ENCODE results near the gene ALOXE3.
A peak's percentile ranks its signal among the peaks of the same experiment; 100 is the strongest.
"Not testable (repeated sequence)": the region's sequence is repeated elsewhere in the genome, so short reads cannot be mapped to it uniquely, and the experiment has no call there.

The ALOXE3 gene

DNA sequence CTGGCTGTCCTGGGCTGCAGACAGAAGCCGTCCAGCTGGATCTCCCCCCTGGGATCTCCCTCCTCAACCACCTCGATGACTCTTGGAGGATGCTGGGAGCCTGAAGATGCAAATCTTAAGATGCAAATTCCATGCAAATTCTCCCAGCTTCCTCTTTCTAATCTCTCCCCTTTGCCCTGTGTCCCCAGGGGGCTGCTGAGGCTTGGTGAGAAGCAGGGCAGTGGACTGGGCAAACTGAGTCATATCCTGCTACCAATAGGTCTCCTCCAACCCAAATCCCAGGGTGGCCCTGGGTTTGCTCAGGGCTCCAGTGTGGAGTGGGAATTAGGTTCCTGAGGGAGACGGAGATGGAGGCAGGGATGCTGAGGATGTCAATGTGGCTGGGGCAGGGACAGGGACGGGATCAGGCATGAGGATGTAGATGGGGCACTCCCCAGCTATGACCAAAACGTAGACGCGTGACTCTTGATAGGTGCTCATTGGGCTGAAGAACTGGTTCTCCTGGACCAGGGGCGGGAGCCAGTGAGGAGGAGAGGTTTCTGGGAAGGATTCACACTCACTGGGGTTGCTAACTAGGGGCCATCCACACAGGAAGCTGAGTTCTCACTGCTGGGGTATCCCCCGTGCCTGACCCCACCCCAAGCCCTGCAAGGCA lies 27.2 kb downstream of the ALOXE3 start:
- DNase-seq = no peak

DNA sequence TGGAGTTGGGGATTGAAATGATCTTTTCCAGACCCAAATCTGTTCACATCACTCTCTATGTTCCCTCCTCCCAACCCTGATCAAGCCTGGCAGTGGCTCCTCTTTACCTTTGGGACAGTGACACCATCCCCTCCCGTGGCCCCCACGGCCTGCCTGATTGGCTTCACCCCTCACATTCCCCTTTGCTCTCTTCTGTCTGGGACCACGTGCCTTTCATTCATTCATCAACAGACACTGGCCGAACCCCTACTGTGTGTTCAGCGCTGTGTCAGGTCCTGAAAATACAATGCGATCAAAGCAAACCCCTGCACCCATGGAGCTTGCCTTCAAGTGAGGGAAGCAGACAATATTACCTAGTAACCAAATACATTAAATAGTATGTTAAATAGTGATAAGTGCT lies 28.6 kb downstream of the ALOXE3 start:
- no peak for DNase-seq

GRCh38 chr17:8087952-8088230 lies 30.4 kb downstream of the ALOXE3 start:
- no peak for DNase-seq

DNA sequence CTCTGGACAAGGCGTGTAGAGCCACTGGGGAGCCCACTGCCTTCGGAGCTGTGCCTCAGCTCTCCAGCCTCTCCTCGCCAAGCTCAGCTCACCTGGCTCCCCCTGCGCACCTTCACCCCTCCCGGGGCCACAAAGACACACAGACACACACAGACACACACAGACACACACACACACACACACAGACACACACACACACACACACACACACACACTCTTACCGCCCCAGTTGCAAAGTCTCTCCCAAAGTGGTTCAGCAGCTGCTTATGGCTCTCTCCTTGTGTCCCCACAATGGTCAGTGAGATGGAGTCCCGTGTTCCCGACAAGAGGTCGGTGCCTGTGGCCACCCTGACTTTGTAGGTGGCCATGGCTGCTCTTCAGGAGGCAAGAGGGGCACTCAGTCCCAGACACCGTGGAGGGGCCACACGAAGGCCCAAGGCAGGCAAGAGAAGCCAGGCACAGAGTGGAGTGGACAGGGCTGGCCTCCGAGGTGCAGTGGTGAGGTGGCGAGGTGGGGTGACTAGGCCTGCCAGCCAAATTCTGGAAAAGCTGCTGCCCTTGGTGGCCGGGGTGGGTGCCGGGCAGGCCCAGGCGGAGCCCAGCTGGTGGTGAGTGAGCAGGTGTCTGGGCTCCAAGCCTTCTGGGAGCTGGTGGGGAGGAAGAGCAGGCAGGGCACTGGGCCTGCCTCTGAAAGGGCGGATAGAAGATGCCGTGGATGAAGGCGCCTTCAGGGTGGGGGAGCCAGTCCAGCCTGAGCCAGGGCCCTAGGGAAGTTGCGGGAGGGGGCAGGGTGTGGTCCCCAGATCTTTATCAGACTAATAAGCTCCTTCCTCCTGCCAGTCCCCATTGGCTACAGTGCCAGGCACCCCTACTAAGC lies 31.0 kb downstream of the ALOXE3 start, which contains the start of gene ALOX12B:
Gene ALOX12B, minus strand, starts transcription at position 642 of the 877 bp plus-strand sequence. Its CDS starts 274 bp downstream, at position 368.
- no peak for DNase-seq

GRCh38 chr17:8084250-8084649 lies 34.1 kb downstream of the ALOXE3 start:
- DNase-seq = no peak

DNA sequence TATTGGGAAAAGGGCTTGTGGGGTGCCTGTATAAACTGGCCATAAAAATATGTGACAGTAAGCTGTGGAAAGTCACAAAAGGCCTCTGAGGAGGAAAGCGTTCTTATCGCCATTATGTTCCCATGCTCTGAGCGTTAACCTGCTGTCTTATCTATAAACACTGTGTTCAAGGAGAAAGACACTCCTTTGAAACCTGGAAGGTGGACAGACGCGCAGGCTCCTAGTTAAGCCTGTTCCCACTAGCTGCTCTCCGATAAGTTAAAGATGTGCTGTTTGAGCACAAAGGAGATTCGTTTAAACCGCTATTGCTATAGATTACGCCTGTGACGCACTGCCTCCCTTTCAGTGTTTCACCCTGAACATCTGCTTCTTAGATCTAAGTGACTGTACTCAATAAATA lies 36.0 kb downstream of the ALOXE3 start:
- no peak for DNase-seq

DNA sequence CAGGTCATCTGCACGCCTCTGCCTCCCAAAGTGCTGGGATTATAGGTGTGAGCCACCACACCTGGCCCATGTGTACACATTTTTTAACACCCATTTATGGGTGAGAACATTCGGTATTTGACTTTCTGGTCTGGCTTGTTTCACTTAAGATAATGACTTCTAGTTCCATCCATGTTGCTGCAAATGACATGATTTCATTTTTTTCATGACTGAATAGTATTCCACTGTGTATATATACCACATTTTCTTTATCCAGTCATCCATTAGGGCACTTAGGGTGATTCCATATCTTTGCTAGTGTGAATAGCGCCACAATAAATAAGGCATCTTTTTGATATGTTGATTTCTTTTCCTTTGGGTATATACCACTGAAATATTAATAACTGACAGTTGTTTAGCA lies 36.4 kb downstream of the ALOXE3 start:
- DNase-seq = no peak

- no peak for DNase-seq
Measured at GRCh38 chr17:8080799-8081219, 37.5 kb downstream of the ALOXE3 start.

DNA sequence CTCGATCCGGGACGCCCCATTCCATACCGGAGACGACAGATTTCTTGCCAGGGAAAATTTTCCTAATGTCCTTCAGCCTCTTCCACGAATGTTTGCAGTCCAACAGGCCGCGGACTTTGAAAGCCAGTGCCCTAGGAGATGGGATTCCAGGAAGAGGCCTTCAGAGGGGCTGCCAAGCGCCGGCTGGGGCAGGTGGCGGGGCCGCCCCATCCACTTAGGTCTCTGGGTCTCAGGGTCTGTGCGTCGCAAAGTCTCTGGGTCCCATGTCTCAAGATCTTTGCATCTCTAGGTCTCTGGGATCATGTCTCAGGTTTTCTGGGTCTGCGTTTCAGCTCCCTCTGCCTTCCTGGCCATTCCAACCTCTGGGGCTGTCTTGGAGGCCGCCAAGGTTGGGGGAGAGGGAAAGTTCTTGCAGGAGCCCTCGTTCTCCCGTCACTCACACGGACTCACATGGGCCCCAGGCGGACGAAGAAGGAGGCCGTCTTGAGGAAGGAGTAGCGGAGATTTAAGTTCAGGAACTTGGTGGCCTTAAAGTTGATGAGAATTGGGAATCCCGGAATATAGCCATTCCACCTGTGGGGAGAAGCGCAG lies 38.0 kb downstream of the ALOXE3 start:
- no peak for DNase-seq

- DNase-seq = peak; percentile 90 to 91
Measured at GRCh38 chr17:8079291-8080207, 38.8 kb downstream of the ALOXE3 start.

GRCh38 chr17:8077939-8078338 lies 40.4 kb downstream of the ALOXE3 start:
- not testable (repeated sequence) for DNase-seq

DNA sequence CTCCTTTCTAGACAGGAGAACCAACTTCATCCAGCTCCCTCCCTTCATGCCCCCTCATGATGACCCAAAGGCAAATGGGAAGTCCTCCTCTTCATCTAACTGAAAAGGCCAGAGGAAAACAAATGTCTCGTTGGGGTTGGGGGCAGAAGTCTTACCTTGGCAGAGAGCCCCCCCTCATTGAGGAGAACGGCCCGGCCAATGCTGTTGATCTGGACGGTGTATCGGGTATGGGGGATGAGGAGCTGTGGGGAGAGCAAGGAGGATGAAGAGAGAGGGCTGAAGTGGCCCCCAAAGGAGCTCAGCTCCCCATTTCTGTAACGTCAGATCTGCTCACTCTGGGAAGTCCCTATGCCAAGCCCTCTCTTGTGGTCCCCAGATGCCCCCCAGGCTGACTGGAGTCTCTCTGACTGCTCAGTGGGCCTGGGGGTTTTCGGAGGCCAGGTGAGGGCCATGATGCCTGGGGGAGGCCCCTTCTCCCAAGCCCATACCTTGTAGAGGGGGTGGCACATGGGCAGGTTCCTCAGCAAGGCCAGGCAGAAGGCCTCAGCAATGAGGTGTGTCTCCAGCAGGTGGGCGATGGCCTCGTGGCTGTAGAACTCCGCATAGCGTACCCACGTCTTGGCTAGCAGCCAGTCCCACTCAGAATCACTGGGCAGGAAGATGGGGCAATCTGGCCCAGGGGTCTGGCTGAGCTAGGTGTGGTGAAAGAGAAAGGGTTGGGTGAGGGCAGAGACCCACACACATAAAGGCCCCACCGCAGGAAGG lies 41.6 kb downstream of the ALOXE3 start:
- DNase-seq = no peak

DNA sequence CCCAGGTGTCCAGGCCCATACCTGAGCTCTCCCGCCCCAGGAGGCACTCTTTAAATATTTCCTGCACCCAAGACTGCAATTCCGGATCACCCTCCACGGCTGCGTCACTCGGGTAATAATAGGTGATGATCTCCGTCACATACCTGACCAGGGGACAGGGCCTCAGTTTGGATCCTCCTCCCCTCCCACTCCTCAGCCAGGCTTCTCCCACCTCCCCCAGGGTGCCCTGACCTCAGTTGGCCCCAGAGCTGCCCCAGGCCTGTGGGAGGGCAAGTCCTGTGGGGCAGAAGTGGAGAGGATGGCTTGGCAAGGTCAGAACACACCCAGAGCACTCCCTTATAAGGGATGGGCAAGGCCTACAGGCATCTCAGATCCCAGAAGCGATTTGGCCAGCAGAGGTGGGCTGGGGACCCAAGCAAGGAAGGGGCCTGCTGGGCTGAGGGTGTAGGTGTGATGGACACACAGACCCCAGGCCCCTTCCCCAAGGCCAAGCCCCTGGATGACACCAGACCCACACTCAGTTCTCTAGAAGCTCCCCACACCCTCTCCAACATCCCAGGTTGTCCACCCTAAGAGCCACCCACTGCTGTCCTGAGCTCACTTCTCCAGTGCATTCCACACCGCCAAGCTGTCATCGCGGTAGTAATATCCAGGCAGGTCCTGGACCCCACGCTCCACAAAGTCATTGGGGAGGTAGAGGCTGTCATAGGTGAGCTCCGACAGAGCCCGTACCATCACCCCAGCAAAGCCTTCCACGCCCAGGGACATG lies 42.6 kb downstream of the ALOXE3 start:
- no peak for DNase-seq

DNA sequence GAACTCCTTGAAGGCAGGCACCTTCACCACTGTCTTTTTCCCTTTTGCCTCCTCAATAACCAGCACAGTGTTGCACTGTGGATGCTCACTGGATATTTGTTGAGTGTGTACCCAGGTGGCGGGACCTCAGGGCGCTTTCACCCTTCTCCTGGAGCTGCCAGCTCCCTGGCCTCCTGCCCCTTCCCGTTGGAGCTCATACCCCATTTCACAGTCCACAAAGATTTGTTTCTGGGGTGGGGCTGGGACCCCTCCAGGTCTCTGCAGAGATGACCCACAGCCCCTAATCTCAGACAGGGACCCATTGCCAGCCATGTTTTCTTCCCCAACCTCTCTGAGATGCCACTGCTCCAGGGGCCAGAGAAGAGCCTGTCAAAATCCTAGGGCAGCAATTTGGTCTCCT lies 43.2 kb downstream of the ALOXE3 start:
- no peak for DNase-seq

- no peak for DNase-seq
Measured at GRCh38 chr17:8074554-8074953, 43.8 kb downstream of the ALOXE3 start.

DNA sequence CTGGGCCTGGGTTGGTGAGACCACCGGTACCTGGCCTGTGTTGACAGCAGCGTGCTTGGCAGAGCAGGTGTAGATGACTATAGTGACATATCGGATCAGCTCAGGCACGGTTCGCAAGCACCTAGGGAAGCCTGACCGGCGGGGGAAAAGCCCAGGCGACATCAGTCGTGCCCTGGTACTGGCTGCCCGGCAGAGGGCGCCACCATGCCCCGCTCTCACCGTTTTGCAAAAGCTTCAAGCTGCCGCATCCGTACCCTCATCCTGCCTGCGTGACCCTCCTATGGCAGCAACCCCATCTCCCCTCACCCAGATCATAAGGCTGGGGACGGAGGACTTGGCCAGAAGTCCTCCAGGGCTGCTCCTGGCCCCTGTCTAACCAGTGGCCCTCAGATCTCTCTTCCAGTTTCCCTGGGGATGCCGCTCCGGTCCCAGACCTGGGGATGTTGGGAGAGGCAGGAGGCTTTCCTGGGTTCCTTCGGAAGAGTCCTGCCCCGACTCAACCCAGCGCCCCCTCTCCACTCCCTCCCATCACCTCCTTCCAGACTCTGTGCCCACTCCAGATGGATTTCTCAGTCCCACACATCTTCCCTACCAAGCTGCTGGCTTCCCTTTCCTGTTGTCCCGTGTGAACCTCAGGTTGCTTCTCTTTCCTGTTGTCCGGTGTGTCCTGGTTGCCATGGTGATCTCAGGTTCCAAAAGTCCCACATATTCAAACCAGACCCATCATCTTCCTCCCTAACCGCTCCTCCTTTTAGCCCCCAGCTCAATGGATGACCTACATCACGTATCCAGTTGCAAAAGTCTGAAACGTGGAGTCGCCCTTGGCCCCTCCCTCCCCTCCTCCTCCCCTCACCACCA lies 44.5 kb downstream of the ALOXE3 start:
- DNase-seq = peak; percentile 87 to 91

- DNase-seq = peak; percentile 47
Measured at GRCh38 chr17:8072729-8073461, 45.4 kb downstream of the ALOXE3 start.

DNA sequence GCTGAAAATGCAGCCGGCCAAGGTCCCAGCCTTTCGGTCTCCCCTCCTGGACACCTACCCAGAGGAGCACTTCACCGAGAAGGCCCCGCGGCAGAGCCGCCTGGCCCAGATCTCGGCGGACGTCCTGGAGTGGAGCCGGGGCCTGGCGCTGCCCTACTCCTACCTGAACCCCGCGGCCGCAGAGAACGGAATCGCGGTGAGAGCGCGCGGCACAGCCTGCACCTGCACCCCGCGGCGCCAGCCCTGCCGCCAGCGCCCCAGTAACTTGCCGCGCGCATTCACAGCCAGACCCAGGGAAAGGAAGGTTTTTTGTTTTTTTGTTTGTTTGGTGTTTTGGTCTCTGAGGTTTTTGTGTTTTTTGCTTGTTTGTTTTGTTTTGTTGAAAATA lies 46.0 kb downstream of the ALOXE3 start:
- peak in 1 of 2 experiments; percentile 27 for DNase-seq

- no peak for DNase-seq
Measured at GRCh38 chr17:8071496-8071895, 46.8 kb downstream of the ALOXE3 start.

DNA sequence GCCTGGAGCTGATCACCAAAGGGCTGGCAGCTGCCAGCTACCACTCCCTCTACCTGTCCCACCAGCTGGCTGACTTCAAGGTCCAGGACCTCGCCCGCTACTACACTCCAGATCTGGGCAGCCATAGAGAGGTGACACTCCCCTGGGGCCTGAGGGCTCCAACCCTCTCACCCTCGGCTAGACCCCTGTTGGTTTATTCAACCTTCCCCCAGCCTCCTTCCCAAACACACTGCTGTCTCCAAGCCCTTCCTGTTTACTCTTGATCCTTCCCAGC lies 48.8 kb downstream of the ALOXE3 start:
- DNase-seq = no peak
